ENCODE results near the gene DUS2.

DNA sequence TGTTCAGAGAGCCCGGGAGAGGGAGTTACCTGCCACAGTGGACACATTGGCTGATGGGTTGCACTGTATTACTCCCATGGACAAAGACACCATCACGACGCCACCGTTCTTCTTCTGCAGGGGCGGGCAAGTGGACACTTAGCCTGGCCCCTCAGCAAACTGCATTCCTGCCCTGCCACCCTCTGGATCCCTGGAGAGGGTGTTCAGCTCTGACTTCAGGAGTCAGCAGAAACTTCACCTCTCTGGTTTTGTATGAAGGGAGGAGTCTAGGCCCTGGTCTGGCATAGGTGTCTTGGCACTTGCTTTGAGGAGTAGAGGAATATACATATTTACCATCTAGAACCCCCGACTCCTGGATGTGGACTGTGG is 33.1 kb upstream of the DUS2 start:
- TF ChIP-seq, protein P1, sequence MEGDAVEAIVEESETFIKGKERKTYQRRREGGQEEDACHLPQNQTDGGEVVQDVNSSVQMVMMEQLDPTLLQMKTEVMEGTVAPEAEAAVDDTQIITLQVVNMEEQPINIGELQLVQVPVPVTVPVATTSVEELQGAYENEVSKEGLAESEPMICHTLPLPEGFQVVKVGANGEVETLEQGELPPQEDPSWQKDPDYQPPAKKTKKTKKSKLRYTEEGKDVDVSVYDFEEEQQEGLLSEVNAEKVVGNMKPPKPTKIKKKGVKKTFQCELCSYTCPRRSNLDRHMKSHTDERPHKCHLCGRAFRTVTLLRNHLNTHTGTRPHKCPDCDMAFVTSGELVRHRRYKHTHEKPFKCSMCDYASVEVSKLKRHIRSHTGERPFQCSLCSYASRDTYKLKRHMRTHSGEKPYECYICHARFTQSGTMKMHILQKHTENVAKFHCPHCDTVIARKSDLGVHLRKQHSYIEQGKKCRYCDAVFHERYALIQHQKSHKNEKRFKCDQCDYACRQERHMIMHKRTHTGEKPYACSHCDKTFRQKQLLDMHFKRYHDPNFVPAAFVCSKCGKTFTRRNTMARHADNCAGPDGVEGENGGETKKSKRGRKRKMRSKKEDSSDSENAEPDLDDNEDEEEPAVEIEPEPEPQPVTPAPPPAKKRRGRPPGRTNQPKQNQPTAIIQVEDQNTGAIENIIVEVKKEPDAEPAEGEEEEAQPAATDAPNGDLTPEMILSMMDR (IDR thresholded peaks at IDR 0.05) = no peak
- no peak for TF ChIP-seq POLR2A (IDR thresholded peaks at IDR 0.05)

Measured in ovary (tissue), 3 donors.